Neural cell (in vitro differentiated cells): ENCODE data around the gene SUMO3. TPM values are rescaled to one million over a fixed set of nuclear protein-coding genes. Genes with fewer than 3 reads are reported as not detected.

Experiments used
- H2AFZ ChIP-seq: fragments of 200-600, 300-800 bp; sonication (generic), shearing (Covaris generic); 2 replicates; pipeline ENCODE4 v1.6.0; 2014; ENCODE audit warnings: low read depth, mild to moderate bottlenecking, antibody characterized with exemption, low read length, moderate library complexity
- H3F3A ChIP-seq: fragments of 200-600 bp; shearing (Covaris generic); 2 replicates; pipeline ENCODE4 v1.6.1; 2016; ENCODE audit warnings: mild to moderate bottlenecking, moderate library complexity, mixed read lengths, antibody characterized with exemption, low read length; ENCODE audit not compliant: insufficient read depth, poor library complexity, severe bottlenecking
- H3K27ac ChIP-seq: fragments of 200-600, 300-800 bp; sonication (generic), shearing (Covaris generic); 2 replicates; pipeline ENCODE4 v1.5.1; 2014; ENCODE audit warnings: mild to moderate bottlenecking, low read length, moderate library complexity
- H3K27me3 ChIP-seq: fragments of 300-800, 200-600 bp; sonication (generic), shearing (Covaris generic); 2 replicates; pipeline ENCODE4 v1.6.0; 2014; ENCODE audit warnings: mild to moderate bottlenecking, low read depth, low read length, moderate library complexity; ENCODE audit not compliant: insufficient read depth
- H3K36me3 ChIP-seq: fragments of 300-800, 200-600 bp; sonication (generic), shearing (Covaris generic); 2 replicates; pipeline ENCODE4 v1.5.1; 2014; ENCODE audit warnings: mild to moderate bottlenecking, antibody characterized with exemption, low read length, moderate library complexity; ENCODE audit not compliant: insufficient read depth
- H3K4me2 ChIP-seq: fragments of 300-800, 200-600 bp; sonication (generic), shearing (Covaris generic); 2 replicates; pipeline ENCODE4 v1.6.0; 2014; ENCODE audit warnings: mild to moderate bottlenecking, low read length
- H3K4me3 ChIP-seq: fragments of 300-800, 200-600 bp; sonication (generic), shearing (Covaris generic); 2 replicates; pipeline ENCODE4 v1.5.1; 2014; ENCODE audit warnings: mild to moderate bottlenecking, low read length, moderate library complexity
- H3K79me2 ChIP-seq: fragments of 200-600 bp; shearing (Covaris generic); replicated peaks from 2 replicates; pipeline ENCODE4 v1.6.0; 2014; ENCODE audit warnings: mild to moderate bottlenecking, low read length, moderate library complexity; ENCODE audit not compliant: insufficient read depth
- H3K9ac ChIP-seq: fragments of 300-800, 200-600 bp; sonication (generic), shearing (Covaris generic); 2 replicates; pipeline ENCODE4 v1.6.1; 2016; ENCODE audit warnings: mild to moderate bottlenecking, low read length, mixed read lengths
- H3K9me2 ChIP-seq: fragments of 200-600 bp; shearing (Covaris generic); 2 replicates; pipeline ENCODE4 v1.6.1; 2016; ENCODE audit warnings: mild to moderate bottlenecking, low read length, mixed read lengths; ENCODE audit not compliant: insufficient read depth
- H3K9me3 ChIP-seq: fragments of 200-600, 300-800 bp; sonication (generic), shearing (Covaris generic); 2 replicates; pipeline ENCODE4 v1.6.1; 2016; ENCODE audit warnings: mild to moderate bottlenecking, mixed run types, low read length, moderate library complexity, mixed read lengths
- H4K20me1 ChIP-seq: fragments of 200-600 bp; shearing (Covaris generic); 2 replicates; pipeline ENCODE4 v1.6.1; 2016; ENCODE audit warnings: mild to moderate bottlenecking, mixed run types; ENCODE audit not compliant: insufficient read depth
- EP300 ChIP-seq: fragments of 450-650 bp; conservative IDR thresholded peaks from 2 replicates; pipeline ENCODE4 v1.6.1; 2014; ENCODE audit warnings: antibody characterized with exemption, mild to moderate bottlenecking, moderate library complexity; ENCODE audit not compliant: poor library complexity, severe bottlenecking
- EZH2 ChIP-seq: fragments of 200-600, 300-800 bp; shearing (Covaris generic), sonication (generic); IDR thresholded peaks from 2 replicates; pipeline ENCODE4 v1.6.1; 2014; ENCODE audit warnings: antibody characterized with exemption, low read length, borderline replicate concordance, mild to moderate bottlenecking; ENCODE audit not compliant: insufficient read depth, poor library complexity, severe bottlenecking
- MXI1 ChIP-seq: fragments of 450-650 bp; conservative IDR thresholded peaks from 2 replicates; pipeline ENCODE4 v1.6.1; 2014; ENCODE audit warnings: antibody characterized with exemption, mild to moderate bottlenecking; ENCODE audit not compliant: poor library complexity, severe bottlenecking
- POLR2AphosphoS5 ChIP-seq: IDR thresholded peaks from 2 replicates; pipeline ENCODE4 v1.6.1; 2012
- RAD21 ChIP-seq: fragments of 450-650 bp; conservative IDR thresholded peaks from 2 replicates; pipeline ENCODE4 v1.6.1; 2014; ENCODE audit warnings: antibody characterized with exemption, mild to moderate bottlenecking, moderate library complexity
- SMC3 ChIP-seq: fragments of 450-650 bp; conservative IDR thresholded peaks from 2 replicates; pipeline ENCODE4 v1.6.1; 2014; ENCODE audit warnings: antibody characterized with exemption, mild to moderate bottlenecking, moderate library complexity; ENCODE audit not compliant: poor library complexity
- TAF1 ChIP-seq: IDR thresholded peaks from 2 replicates; pipeline ENCODE4 v1.6.1; 2012; ENCODE audit warnings: low read depth
- polyA plus RNA-seq: library from polyadenylated mRNA; depleted of rRNA; stranded (reverse); fragments of >200 nt; gene quantifications from 2 replicates; pipeline ENCODE4 v1.2.3, GENCODE V29; 2014
- TF ChIP-seq, protein P1 (sequence below): fragments of 450-650 bp; IDR thresholded peaks from 2 replicates; pipeline ENCODE4 v1.5.1; 2014; ENCODE audit warnings: antibody characterized with exemption, mild to moderate bottlenecking, moderate library complexity; ENCODE audit not compliant: poor library complexity, severe bottlenecking
- TF ChIP-seq, protein P2 (sequence below): IDR thresholded peaks from 2 replicates; pipeline ENCODE4 v1.6.1; 2012; ENCODE audit warnings: borderline replicate concordance

The SUMO3 gene
- polyA plus RNA-seq, 1 donor from 2014 or later, result 113 TPM

- no peaks in the 10 kb centered on the region for H3K9me2 ChIP-seq
- H3K36me3 ChIP-seq, result no peaks in the 10 kb centered on the region
- H3F3A ChIP-seq, result no peaks in the 10 kb centered on the region
- no peak overlapping the region for H3K4me3 ChIP-seq
- TF ChIP-seq, protein P1, sequence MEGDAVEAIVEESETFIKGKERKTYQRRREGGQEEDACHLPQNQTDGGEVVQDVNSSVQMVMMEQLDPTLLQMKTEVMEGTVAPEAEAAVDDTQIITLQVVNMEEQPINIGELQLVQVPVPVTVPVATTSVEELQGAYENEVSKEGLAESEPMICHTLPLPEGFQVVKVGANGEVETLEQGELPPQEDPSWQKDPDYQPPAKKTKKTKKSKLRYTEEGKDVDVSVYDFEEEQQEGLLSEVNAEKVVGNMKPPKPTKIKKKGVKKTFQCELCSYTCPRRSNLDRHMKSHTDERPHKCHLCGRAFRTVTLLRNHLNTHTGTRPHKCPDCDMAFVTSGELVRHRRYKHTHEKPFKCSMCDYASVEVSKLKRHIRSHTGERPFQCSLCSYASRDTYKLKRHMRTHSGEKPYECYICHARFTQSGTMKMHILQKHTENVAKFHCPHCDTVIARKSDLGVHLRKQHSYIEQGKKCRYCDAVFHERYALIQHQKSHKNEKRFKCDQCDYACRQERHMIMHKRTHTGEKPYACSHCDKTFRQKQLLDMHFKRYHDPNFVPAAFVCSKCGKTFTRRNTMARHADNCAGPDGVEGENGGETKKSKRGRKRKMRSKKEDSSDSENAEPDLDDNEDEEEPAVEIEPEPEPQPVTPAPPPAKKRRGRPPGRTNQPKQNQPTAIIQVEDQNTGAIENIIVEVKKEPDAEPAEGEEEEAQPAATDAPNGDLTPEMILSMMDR, result no peak
- no peak for TF ChIP-seq POLR2AphosphoS5
- no peak for TF ChIP-seq EP300
- TF ChIP-seq EZH2, result no peak
- TF ChIP-seq SMC3, result no peak
- TF ChIP-seq RAD21, result no peak
- TF ChIP-seq, protein P2, sequence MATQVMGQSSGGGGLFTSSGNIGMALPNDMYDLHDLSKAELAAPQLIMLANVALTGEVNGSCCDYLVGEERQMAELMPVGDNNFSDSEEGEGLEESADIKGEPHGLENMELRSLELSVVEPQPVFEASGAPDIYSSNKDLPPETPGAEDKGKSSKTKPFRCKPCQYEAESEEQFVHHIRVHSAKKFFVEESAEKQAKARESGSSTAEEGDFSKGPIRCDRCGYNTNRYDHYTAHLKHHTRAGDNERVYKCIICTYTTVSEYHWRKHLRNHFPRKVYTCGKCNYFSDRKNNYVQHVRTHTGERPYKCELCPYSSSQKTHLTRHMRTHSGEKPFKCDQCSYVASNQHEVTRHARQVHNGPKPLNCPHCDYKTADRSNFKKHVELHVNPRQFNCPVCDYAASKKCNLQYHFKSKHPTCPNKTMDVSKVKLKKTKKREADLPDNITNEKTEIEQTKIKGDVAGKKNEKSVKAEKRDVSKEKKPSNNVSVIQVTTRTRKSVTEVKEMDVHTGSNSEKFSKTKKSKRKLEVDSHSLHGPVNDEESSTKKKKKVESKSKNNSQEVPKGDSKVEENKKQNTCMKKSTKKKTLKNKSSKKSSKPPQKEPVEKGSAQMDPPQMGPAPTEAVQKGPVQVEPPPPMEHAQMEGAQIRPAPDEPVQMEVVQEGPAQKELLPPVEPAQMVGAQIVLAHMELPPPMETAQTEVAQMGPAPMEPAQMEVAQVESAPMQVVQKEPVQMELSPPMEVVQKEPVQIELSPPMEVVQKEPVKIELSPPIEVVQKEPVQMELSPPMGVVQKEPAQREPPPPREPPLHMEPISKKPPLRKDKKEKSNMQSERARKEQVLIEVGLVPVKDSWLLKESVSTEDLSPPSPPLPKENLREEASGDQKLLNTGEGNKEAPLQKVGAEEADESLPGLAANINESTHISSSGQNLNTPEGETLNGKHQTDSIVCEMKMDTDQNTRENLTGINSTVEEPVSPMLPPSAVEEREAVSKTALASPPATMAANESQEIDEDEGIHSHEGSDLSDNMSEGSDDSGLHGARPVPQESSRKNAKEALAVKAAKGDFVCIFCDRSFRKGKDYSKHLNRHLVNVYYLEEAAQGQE, result no peak
- TF ChIP-seq MXI1, result no peak
- no peak for TF ChIP-seq TAF1
- H3K27me3 ChIP-seq, result no peaks in the 10 kb centered on the region
- H3K4me2 ChIP-seq, result no peak overlapping the region
- H3K27ac ChIP-seq, result no peak overlapping the region
- no peak overlapping the region for H3K9ac ChIP-seq
- H2AFZ ChIP-seq, result no peak overlapping the region
- H3K79me2 ChIP-seq, result no peaks in the 10 kb centered on the region
- H4K20me1 ChIP-seq, result no peaks in the 10 kb centered on the region
- H3K9me3 ChIP-seq, result peaks cover 5% of the 10 kb centered on the region
Observed at GRCh38 chr21:44828362-44829056, 10.6 kb upstream of the SUMO3 start.

GRCh38 chr21:44823179-44823660, 5.4 kb upstream of the SUMO3 start:
- Histone ChIP-seq H3K9me2 (no peaks in the 10 kb centered on the region), H3K4me3 (no peak overlapping the region), H3F3A (no peaks in the 10 kb centered on the region), H3K9me3 (peaks cover 13% of the 10 kb centered on the region), H3K79me2 (no peaks in the 10 kb centered on the region), H3K36me3 (no peaks in the 10 kb centered on the region), H3K27ac (no peak overlapping the region), H4K20me1 (no peaks in the 10 kb centered on the region), H3K4me2 (no peak overlapping the region), H2AFZ (no peak overlapping the region), H3K27me3 (no peaks in the 10 kb centered on the region), H3K9ac (no peak overlapping the region)
- no peak for TF ChIP-seq EZH2
- TF ChIP-seq, protein P1, result no peak
- TF ChIP-seq EP300, result no peak
- TF ChIP-seq RAD21, result no peak
- no peak for TF ChIP-seq MXI1
- no peak for TF ChIP-seq SMC3
- no peak for TF ChIP-seq POLR2AphosphoS5
- no peak for TF ChIP-seq TAF1
- TF ChIP-seq, protein P2, result no peak
